HEK293T (cell line): ENCODE results near the gene NOD1.

Experiments
- ARNT ChIP-seq: fragments of 450-650 bp; IDR thresholded peaks from 2 replicates; pipeline ENCODE4 v1.6.1; 2017; ENCODE audit warnings: mild to moderate bottlenecking
- BHLHE40 ChIP-seq: fragments of 450-650 bp; IDR thresholded peaks from 2 replicates; pipeline ENCODE4 v1.6.1; 2016; ENCODE audit warnings: mild to moderate bottlenecking, moderate library complexity, borderline replicate concordance
- ELF4 ChIP-seq: fragments of 450-650 bp; IDR thresholded peaks from 2 replicates; pipeline ENCODE4 v1.6.1; 2017; ENCODE audit warnings: antibody characterized with exemption
- FOXA1 ChIP-seq: fragments of 450-650 bp; IDR thresholded peaks from 2 replicates; pipeline ENCODE4 v1.6.1; 2016; ENCODE audit warnings: mild to moderate bottlenecking
- FOXK2 ChIP-seq: fragments of 450-650 bp; IDR thresholded peaks from 2 replicates; pipeline ENCODE4 v1.6.1; 2016; ENCODE audit warnings: mild to moderate bottlenecking
- HDGF ChIP-seq: fragments of 450-650 bp; IDR thresholded peaks from 2 replicates; pipeline ENCODE4 v1.6.1; 2017; ENCODE audit warnings: antibody characterized with exemption, borderline replicate concordance
- LEF1 ChIP-seq: fragments of 450-650 bp; IDR thresholded peaks from 2 replicates; pipeline ENCODE4 v1.6.1; 2017; ENCODE audit warnings: mild to moderate bottlenecking, borderline replicate concordance
- NFRKB ChIP-seq: fragments of 450-650 bp; IDR thresholded peaks from 2 replicates; pipeline ENCODE4 v1.6.1; 2016; ENCODE audit warnings: mild to moderate bottlenecking, moderate library complexity
- PKNOX1 ChIP-seq: fragments of 450-650 bp; IDR thresholded peaks from 2 replicates; pipeline ENCODE4 v1.6.1; 2016
- SP1 ChIP-seq: fragments of 450-650 bp; IDR thresholded peaks from 2 replicates; pipeline ENCODE4 v1.6.1; 2017
- SUZ12 ChIP-seq: fragments of 450-650 bp; IDR thresholded peaks from 2 replicates; pipeline ENCODE4 v1.6.1; 2016; ENCODE audit warnings: mild to moderate bottlenecking
- TARDBP ChIP-seq: fragments of 450-650 bp; IDR thresholded peaks from 2 replicates; pipeline ENCODE4 v1.6.1; 2016
- ZNF384 ChIP-seq: fragments of 450-650 bp; IDR thresholded peaks from 2 replicates; pipeline ENCODE4 v1.6.1; 2016

GRCh38 chr7:30464231-30464671 is 14.3 kb downstream of the NOD1 start:
- no peak for TF ChIP-seq ARNT
- no peak for TF ChIP-seq FOXK2
- no peak for TF ChIP-seq HDGF
- no peak for TF ChIP-seq LEF1
- TF ChIP-seq FOXA1, result no peak
- no peak for TF ChIP-seq NFRKB
- no peak for TF ChIP-seq SP1
- TF ChIP-seq TARDBP, result no peak
- TF ChIP-seq ZNF384, result no peak
- TF ChIP-seq SUZ12, result no peak
- TF ChIP-seq ELF4, result no peak
- TF ChIP-seq BHLHE40, result no peak
- no peak for TF ChIP-seq PKNOX1
